H9 (cell line): ENCODE data around the gene RASSF5. TPM values are rescaled to one million over a fixed set of nuclear protein-coding genes. Genes with fewer than 3 reads are reported as not detected.

ENCODE experiments used
- DNase-seq: peaks from one replicate; pipeline ENCODE4 v3.0.0-alpha.2; 2017
- H2AFZ ChIP-seq: one replicate; pipeline ENCODE4 v1.6.1; 2013; ENCODE audit warnings: mild to moderate bottlenecking, low read length, control low read depth, moderate library complexity
- H2AK5ac ChIP-seq: 2 replicates; pipeline ENCODE4 v1.6.1; 2013; ENCODE audit warnings: low read length, control low read depth, mixed read lengths; ENCODE audit not compliant: insufficient read length
- H2BK120ac ChIP-seq: one replicate; pipeline ENCODE4 v1.6.1; 2013; ENCODE audit warnings: low read depth, mild to moderate bottlenecking, low read length, control low read depth, inconsistent platforms; ENCODE audit not compliant: poor library complexity, severe bottlenecking
- H2BK12ac ChIP-seq: 2 replicates; pipeline ENCODE4 v1.6.1; 2013; ENCODE audit warnings: low read length, control low read depth, mixed read lengths, low read depth; ENCODE audit not compliant: insufficient read length
- H2BK15ac ChIP-seq: 2 replicates; pipeline ENCODE4 v1.6.1; 2013; ENCODE audit warnings: low read depth, low read length, control low read depth
- H2BK20ac ChIP-seq: one replicate; pipeline ENCODE4 v1.6.1; 2013; ENCODE audit warnings: low read depth, mild to moderate bottlenecking, low read length, control low read depth, inconsistent platforms; ENCODE audit not compliant: poor library complexity, severe bottlenecking
- H2BK5ac ChIP-seq: 2 replicates; pipeline ENCODE4 v1.6.1; 2013; ENCODE audit warnings: low read length, control low read depth, mixed read lengths; ENCODE audit not compliant: insufficient read length
- H3K14ac ChIP-seq: 2 replicates; pipeline ENCODE4 v1.6.1; 2013; ENCODE audit warnings: low read length, control low read depth; ENCODE audit not compliant: insufficient read depth
- H3K18ac ChIP-seq: 2 replicates; pipeline ENCODE4 v1.6.1; 2013; ENCODE audit warnings: low read depth, mild to moderate bottlenecking, mixed read lengths, low read length, control low read depth; ENCODE audit not compliant: insufficient read length
- H3K23ac ChIP-seq: 2 replicates; pipeline ENCODE4 v1.6.1; 2013; ENCODE audit warnings: low read length, control low read depth, mixed read lengths, low read depth; ENCODE audit not compliant: insufficient read length
- H3K23me2 ChIP-seq: 2 replicates; pipeline ENCODE4 v1.6.1; 2013; ENCODE audit warnings: low read depth, mild to moderate bottlenecking, mixed read lengths, low read length, control low read depth; ENCODE audit not compliant: insufficient read length, poor library complexity, severe bottlenecking
- H3K27ac ChIP-seq: 2 replicates; pipeline ENCODE4 v1.5.1; 2013; ENCODE audit warnings: low read length, control low read depth, mixed read lengths, low read depth; ENCODE audit not compliant: insufficient read length
- H3K27me3 ChIP-seq: 2 replicates; pipeline ENCODE4 v1.6.1; 2013; ENCODE audit warnings: low read length, control low read depth, inconsistent platforms; ENCODE audit not compliant: insufficient read depth
- H3K4ac ChIP-seq: 2 replicates; pipeline ENCODE4 v1.6.1; 2013; ENCODE audit warnings: low read depth, mild to moderate bottlenecking, control low read depth, inconsistent platforms, low read length, moderate library complexity
- H3K4me1 ChIP-seq: 2 replicates; pipeline ENCODE4 v1.6.1; 2013; ENCODE audit warnings: low read length, control low read depth, inconsistent platforms; ENCODE audit not compliant: insufficient read depth
- H3K4me2 ChIP-seq: 2 replicates; pipeline ENCODE4 v1.6.1; 2013; ENCODE audit warnings: low read length, control low read depth, mixed read lengths; ENCODE audit not compliant: insufficient read length, insufficient read depth
- H3K56ac ChIP-seq: 2 replicates; pipeline ENCODE4 v1.6.1; 2013; ENCODE audit warnings: low read depth, mild to moderate bottlenecking, mixed read lengths, low read length, control low read depth; ENCODE audit not compliant: insufficient read length
- H3K79me1 ChIP-seq: 2 replicates; pipeline ENCODE4 v1.6.1; 2013; ENCODE audit warnings: low read depth, mild to moderate bottlenecking, moderate library complexity, low read length, control low read depth, inconsistent platforms; ENCODE audit not compliant: insufficient read depth, poor library complexity, severe bottlenecking
- H3K79me2 ChIP-seq: 2 replicates; pipeline ENCODE4 v1.6.1; 2013; ENCODE audit warnings: low read length, control low read depth, inconsistent platforms; ENCODE audit not compliant: insufficient read depth
- H3K9ac ChIP-seq: 2 replicates; pipeline ENCODE4 v1.6.1; 2013; ENCODE audit warnings: low read length, control low read depth, mixed read lengths; ENCODE audit not compliant: insufficient read length; ENCODE audit errors: extremely low read depth
- H3K9me3 ChIP-seq: one replicate; pipeline ENCODE4 v1.6.1; 2013; ENCODE audit warnings: low read depth, low read length, inconsistent platforms; ENCODE audit not compliant: control insufficient read depth
- H3T11ph ChIP-seq: one replicate; pipeline ENCODE4 v1.6.1; 2013; ENCODE audit warnings: mild to moderate bottlenecking, low read length, control low read depth, inconsistent platforms
- H4K20me1 ChIP-seq: one replicate; pipeline ENCODE4 v1.6.1; 2013; ENCODE audit not compliant: control insufficient read depth, insufficient read length, insufficient read depth
- H4K5ac ChIP-seq: 2 replicates; pipeline ENCODE4 v1.6.1; 2013; ENCODE audit warnings: low read depth, mild to moderate bottlenecking, mixed read lengths, low read length, control low read depth; ENCODE audit not compliant: insufficient read length
- H4K8ac ChIP-seq: replicated peaks from 2 replicates; pipeline ENCODE4 v1.6.1; 2013; ENCODE audit warnings: low read length, control low read depth, mixed read lengths, low read depth; ENCODE audit not compliant: insufficient read length
- H4K91ac ChIP-seq: 2 replicates; pipeline ENCODE4 v1.6.1; 2013; ENCODE audit warnings: low read depth, mild to moderate bottlenecking, moderate library complexity, mixed read lengths, low read length, control low read depth; ENCODE audit not compliant: insufficient read length
- H3K27ac Mint-ChIP-seq, 3 experiments: 2 replicates in 2 of 3; 3 replicates in 1 of 3; pipeline ENCODE4 v1.8.0; 2020 to 2021; ENCODE audit warnings: mixed read lengths in 3 of 3, mild to moderate bottlenecking in 1 of 3, moderate library complexity in 1 of 3
- H3K27me3 Mint-ChIP-seq: 2 replicates; pipeline ENCODE4 v1.8.0; 2021; ENCODE audit warnings: low read depth, mild to moderate bottlenecking, moderate library complexity, mixed read lengths
- H3K36me3 Mint-ChIP-seq, 3 experiments: 2 replicates in 2 of 3; 3 replicates in 1 of 3; pipeline ENCODE4 v1.8.0; 2020 to 2021; ENCODE audit warnings: low read depth in 3 of 3, mixed read lengths in 3 of 3; ENCODE audit not compliant: insufficient read depth in 1 of 3
- H3K4me1 Mint-ChIP-seq, 2 experiments: 2 replicates each; pipeline ENCODE4 v1.8.0; 2020; ENCODE audit warnings: mixed read lengths in 2 of 2
- H3K4me3 Mint-ChIP-seq, 2 experiments: 2 replicates in 1 of 2; 3 replicates in 1 of 2; pipeline ENCODE4 v1.8.0; 2020 to 2021; ENCODE audit warnings: mild to moderate bottlenecking in 2 of 2, mixed read lengths in 2 of 2, moderate library complexity in 1 of 2
- H3K9me3 Mint-ChIP-seq, 2 experiments: 2 replicates in 1 of 2; 3 replicates in 1 of 2; pipeline ENCODE4 v1.8.0; 2020; ENCODE audit warnings: mild to moderate bottlenecking in 2 of 2, mixed read lengths in 2 of 2, moderate library complexity in 1 of 2
- WGBS: extraction: QIAGEN DNeasy Blood & Tissue Kit; methylation state at CpG from one replicate; pipeline ENCODE4 v1.1.7; 2013; ENCODE audit warnings: missing lambda C conversion rate, low lambda C conversion rate, mixed read lengths; ENCODE audit not compliant: insufficient read length; ENCODE audit errors: extremely low coverage; 5-methylcytosine and 5-hydroxymethylcytosine counted together
- total RNA-seq: library from RNA; stranded (reverse); gene quantifications from 2 replicates; pipeline ENCODE4 v1.2.1, GENCODE V29; 2021
- TF ChIP-seq, protein P1 (sequence below): fragments of 200-600 bp; sonication (generic); conservative IDR thresholded peaks from 3 replicates; pipeline ENCODE4 v1.8.0; 2021; ENCODE audit warnings: antibody characterized with exemption, mild to moderate bottlenecking

RASSF5 gene
- total RNA-seq, 1 experiment from 2014 or later: 0.50 TPM

DNA sequence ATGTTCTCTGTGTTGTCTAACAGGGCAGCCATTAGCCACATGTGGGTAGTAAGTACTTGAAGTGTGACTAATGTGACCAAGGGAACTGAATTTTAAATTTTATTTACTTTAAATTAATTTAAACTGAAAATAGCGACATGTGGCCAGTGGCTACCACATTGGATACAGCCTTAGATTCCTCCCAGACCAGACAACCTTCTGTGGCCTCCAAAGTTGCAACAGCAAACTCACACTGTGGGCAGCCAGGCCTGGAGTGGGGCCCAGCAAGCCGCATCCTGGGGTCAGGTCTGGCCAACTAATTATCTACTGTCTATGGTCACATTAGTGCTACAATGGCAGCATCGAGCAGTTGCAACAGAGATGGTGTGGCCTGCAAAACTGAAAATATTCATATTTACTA is 93.2 kb downstream of the RASSF5 start:
- no peak overlapping the region for H2BK15ac ChIP-seq
- no peak overlapping the region for H3T11ph ChIP-seq
- H3K4ac ChIP-seq: no peak overlapping the region
- H3K23ac ChIP-seq: no peak overlapping the region
- no peak overlapping the region for H3K56ac ChIP-seq
- no peak overlapping the region for H3K27ac ChIP-seq
- no peak overlapping the region for H3K4me2 ChIP-seq
- H4K5ac ChIP-seq: no peak overlapping the region
- H2BK20ac ChIP-seq: no peak overlapping the region
- no peak overlapping the region for H3K27ac Mint-ChIP-seq
- no peak overlapping the region for H2BK120ac ChIP-seq
- H2BK12ac ChIP-seq: no peak overlapping the region
- H4K8ac ChIP-seq: no peak overlapping the region
- no peaks in the 10 kb centered on the region for H3K9me3 Mint-ChIP-seq
- TF ChIP-seq, protein P1, sequence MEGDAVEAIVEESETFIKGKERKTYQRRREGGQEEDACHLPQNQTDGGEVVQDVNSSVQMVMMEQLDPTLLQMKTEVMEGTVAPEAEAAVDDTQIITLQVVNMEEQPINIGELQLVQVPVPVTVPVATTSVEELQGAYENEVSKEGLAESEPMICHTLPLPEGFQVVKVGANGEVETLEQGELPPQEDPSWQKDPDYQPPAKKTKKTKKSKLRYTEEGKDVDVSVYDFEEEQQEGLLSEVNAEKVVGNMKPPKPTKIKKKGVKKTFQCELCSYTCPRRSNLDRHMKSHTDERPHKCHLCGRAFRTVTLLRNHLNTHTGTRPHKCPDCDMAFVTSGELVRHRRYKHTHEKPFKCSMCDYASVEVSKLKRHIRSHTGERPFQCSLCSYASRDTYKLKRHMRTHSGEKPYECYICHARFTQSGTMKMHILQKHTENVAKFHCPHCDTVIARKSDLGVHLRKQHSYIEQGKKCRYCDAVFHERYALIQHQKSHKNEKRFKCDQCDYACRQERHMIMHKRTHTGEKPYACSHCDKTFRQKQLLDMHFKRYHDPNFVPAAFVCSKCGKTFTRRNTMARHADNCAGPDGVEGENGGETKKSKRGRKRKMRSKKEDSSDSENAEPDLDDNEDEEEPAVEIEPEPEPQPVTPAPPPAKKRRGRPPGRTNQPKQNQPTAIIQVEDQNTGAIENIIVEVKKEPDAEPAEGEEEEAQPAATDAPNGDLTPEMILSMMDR: no peak
- no peak overlapping the region for H3K4me3 Mint-ChIP-seq
- no peaks in the 10 kb centered on the region for H3K23me2 ChIP-seq
- peaks cover 8 to 60% (median 48%) of the 10 kb centered on the region in 3 experiments; a peak in 6 of 7 replicates for H3K36me3 Mint-ChIP-seq
- no peaks in the 10 kb centered on the region for H3K79me1 ChIP-seq
- H3K27me3 Mint-ChIP-seq: no peaks in the 10 kb centered on the region
- no peaks in the 10 kb centered on the region for H4K20me1 ChIP-seq
- H3K14ac ChIP-seq: no peak overlapping the region
- DNase-seq: no peak
- H4K91ac ChIP-seq: no peak overlapping the region
- WGBS: no CpG with 5 or more reads among the region's 3 CpGs
- H3K79me2 ChIP-seq: no peaks in the 10 kb centered on the region
- no peaks in the 10 kb centered on the region for H3K4me1 Mint-ChIP-seq
- no peaks in the 10 kb centered on the region for H3K27me3 ChIP-seq
- no peak overlapping the region for H3K9ac ChIP-seq
- H2AK5ac ChIP-seq: no peak overlapping the region
- H3K9me3 ChIP-seq: no peaks in the 10 kb centered on the region
- H3K4me1 ChIP-seq: no peaks in the 10 kb centered on the region
- no peak overlapping the region for H2BK5ac ChIP-seq
- H2AFZ ChIP-seq: no peak overlapping the region
- no peak overlapping the region for H3K18ac ChIP-seq
